Measurements from ENCODE around the gene ERC2.

GRCh38 chr3:55659701-55660100, 808.6 kb downstream of the ERC2 start:
- TF ChIP-seq RARB (CRISPR knock-in tag; IDR thresholded peaks at IDR 0.05) (no peak), TOX (CRISPR knock-in tag; IDR thresholded peaks at IDR 0.05; ENCODE audit: borderline replicate concordance) (no peak), CSDC2 (CRISPR knock-in tag; IDR thresholded peaks at IDR 0.05) (no peak), PATZ1 (CRISPR knock-in tag; IDR thresholded peaks at IDR 0.05; ENCODE audit: borderline replicate concordance) (no peak), ARNTL (CRISPR knock-in tag; IDR thresholded peaks at IDR 0.05; ENCODE audit: borderline replicate concordance, low read depth) (no peak), ZFP3 (CRISPR knock-in tag; IDR thresholded peaks at IDR 0.05) (no peak), ESRRG (CRISPR knock-in tag; IDR thresholded peaks at IDR 0.05) (no peak), ZNF70 (CRISPR knock-in tag; IDR thresholded peaks at IDR 0.05) (no peak), ZNF565 (CRISPR knock-in tag; conservative IDR thresholded peaks at IDR 0.05; ENCODE audit: low read depth) (no peak), PPARA (CRISPR knock-in tag; IDR thresholded peaks at IDR 0.05; ENCODE audit: borderline replicate concordance) (no peak), POU6F1 (CRISPR knock-in tag; IDR thresholded peaks at IDR 0.05; ENCODE audit: borderline replicate concordance, low read depth) (no peak), ZFP30 (CRISPR knock-in tag; IDR thresholded peaks at IDR 0.05) (no peak), SNAI2 (CRISPR knock-in tag; IDR thresholded peaks at IDR 0.05) (no peak)

All from SK-N-SH treated with all-trans-retinoic acid at 6 μM for 48 hours (cell line).